Raji (cell line): ENCODE measurements around the gene RAB11FIP2.

Experiments used
- POLR2A ChIP-seq: IDR thresholded peaks from 2 replicates; pipeline ENCODE4 v1.6.1; 2011; ENCODE audit warnings: low read depth, low read length, control low read depth; ENCODE audit not compliant: insufficient read depth

RAB11FIP2 gene

DNA sequence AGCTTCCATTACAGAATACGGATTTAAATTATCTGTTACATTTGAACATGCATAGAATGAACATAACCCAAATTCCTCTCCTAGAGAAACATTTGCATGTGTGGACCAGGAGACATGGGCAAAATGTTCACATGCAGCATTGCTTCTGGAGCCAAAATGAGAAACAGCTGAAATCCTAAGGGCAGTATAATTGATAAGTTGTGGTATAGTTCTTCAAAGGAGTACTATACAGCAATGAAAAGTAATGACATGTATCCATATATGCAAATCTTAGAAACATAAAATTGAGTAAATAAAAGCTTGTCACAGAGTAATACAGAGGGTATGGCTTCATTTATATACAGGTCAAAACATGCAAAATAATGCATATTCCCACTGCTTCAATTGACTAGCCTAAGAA, 77.1 kb downstream of the RAB11FIP2 start:
- no peak for TF ChIP-seq POLR2A

DNA sequence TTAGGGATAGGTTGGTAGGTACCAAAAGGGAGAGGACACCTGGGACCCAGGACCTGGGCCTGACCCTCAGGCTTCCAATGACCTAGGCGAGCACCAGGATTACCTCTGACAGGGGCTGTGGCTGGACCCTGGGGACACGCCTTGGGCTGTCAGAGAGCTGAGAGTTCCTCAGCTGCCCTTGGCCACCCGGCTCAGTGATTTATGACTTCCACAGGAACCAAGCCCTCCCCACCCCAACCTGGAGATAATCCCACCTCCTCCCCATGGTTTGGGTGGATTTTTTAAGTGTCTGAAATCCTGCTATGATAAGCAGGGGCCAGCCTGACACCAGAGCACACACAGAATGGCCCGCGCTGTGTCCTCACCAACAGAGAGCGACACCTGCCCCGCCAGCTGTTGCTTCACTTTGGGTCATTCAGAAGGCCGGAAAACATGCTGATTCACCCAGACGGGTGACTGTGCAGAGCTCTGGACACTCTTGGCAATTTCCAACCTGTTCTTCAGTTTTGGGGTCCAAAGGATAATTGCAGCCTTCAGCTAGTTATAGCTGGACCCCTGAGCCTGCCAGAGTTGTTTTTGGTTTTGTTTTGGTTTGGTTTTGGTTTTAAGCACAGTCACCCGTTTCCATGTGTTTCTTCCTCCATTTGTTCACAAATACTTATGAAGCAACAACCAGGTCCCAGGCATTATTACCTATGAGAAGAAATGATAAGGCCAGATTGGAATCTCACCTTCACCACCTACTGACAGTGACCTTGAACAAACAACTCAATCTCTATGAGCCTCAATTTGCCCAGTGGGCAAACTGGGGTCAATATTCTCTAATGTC, 78.2 kb downstream of the RAB11FIP2 start:
- TF ChIP-seq POLR2A, result no peak

DNA sequence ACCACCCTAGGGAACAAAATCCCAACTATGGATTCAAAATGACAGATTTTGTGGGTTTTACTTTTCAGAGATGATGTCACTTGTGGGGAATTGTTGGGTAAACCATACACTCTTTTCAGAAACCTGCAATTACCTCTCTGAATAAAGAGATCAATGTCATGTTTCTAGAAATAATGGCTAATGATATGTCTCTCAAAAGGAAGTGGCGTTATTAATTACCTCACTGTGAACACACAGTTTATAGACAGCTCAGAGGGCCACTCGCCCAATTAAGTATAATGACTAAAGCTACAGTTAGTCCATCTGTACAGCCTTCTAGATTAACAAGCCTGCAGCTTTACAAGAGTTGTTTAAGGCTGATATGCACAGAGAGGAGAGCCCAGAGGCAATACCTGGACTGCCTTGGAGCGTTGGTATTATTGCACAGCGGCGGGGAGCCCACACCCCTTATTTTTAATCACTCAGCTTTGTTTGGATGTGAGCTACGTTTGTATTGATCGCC, 79.5 kb downstream of the RAB11FIP2 start:
- no peak for TF ChIP-seq POLR2A

DNA sequence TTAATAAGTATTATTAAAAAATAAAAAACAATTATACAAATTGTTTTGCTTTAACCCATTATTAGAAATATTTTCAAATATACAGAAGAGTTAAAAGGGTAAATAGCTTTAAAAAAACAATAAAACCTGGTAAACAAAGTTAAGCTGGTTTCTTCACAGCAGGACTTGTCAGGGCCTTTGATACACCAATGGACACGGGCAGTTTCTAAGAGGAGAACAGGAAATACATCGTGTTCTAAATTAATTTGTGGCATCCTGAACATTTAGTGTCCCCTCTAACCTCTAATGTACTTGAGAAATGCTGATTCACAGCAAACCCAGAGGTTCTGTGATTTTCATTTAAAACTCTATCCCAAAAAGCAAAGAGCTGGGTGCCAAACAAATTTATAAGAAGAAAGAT, 80.8 kb downstream of the RAB11FIP2 start:
- TF ChIP-seq POLR2A, result no peak

DNA sequence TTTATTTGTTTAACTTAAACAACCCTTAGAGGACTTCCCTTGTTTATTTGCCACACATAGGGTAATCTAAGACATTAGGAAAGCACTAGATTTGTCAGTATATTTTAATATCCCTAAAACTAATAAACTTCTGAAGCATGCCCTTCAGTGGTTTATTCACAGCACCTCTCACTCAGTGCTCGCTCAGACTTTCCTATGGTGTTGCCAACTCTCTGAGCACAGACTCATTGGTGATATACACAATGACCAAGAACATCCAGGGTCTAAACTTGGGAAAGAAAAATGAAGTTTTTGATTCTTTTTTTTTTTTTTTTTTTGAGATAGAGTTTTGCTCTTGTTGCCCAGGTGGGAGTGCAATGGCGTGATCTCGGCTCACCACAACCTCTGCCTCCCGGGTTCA, 82.2 kb downstream of the RAB11FIP2 start:
- TF ChIP-seq POLR2A, result no peak

DNA sequence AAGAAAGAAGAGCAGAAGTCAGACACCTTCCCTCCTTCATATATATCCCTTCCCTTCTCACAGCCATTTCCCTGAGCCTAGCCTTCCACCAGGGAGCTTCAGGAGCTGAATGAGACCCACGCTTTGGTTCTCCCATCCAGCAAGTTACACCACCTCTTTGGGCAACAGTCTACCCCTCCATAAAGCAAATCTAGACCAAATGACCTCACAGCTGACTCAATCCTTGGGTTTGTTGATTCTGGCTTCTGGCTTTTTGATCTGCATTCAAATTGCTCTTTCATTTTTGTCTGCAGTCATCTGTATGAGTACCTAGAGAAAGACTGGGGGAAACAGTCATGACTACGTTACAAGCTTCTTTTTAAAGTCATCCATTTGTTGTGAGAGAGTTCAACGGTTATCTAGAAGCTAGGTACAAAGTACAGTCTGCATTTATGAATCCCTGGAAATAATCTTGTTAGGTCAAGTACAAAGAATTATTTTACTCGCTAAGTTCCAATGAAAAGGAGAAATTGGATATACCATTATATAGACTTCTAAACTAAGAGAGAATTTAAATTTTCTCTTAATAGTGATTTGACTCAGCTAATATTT, 86.3 kb downstream of the RAB11FIP2 start:
- TF ChIP-seq POLR2A, result no peak

DNA sequence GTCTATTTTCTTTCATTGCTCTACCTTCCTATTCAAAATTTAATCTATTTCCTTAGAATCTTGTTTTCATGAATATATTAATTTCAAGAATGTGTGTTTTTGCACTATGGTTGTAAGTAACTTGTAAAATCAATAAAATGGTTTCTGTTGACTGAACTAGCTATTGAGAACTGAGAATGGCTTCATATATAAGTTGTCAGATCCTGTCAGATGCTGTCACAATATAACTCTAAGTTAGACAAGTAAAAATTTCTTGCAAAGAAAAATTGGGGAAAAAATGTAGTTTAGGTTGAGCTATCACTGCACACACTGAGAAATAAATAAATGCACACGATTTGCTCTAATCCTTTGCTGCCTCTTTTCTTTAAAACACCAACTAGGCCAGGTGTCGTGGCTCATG, 89.8 kb downstream of the RAB11FIP2 start:
- TF ChIP-seq POLR2A, result no peak

DNA sequence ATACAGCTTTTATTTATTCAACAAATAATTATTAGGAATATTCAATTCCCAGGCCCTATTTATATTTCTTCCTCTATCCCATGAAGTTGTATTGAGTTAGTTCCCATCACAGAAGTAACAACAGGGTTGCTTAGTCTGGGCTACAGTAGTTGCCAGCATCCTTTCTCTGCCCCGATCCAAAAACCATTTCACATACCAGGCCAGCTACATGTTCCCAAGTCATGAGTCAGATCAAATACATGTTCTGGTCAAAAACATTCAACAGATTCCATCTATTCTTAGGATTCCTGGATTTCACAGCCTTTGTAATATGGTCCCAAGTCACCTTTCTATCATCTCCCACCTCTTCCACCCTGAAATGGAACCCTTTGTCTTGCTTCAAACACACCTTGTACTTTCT, 91.6 kb downstream of the RAB11FIP2 start:
- TF ChIP-seq POLR2A, result no peak
